Measurements from ENCODE around the gene KCNA3.

- no peak for TF ChIP-seq CTCF (conservative IDR thresholded peaks at IDR 0.05)
- no peak for TF ChIP-seq ZFX (IDR thresholded peaks at IDR 0.05)
Observed at GRCh38 chr1:110677526-110677925, 2.8 kb upstream of the KCNA3 start.

All from C4-2B (cell line).